Stimulated activated CD4-positive, alpha-beta T cell treated with anti-CD3 and anti-CD28 coated beads, Interleukin-12 subunit alpha, Interleukin-12 subunit beta, amount 100 ng/mL, for 24 hours (primary cell): ENCODE results near the gene MKX.
"Not testable (repeated sequence)": the region's sequence is repeated elsewhere in the genome, so short reads cannot be mapped to it uniquely, and the experiment has no call there.

Experiments
- DNase-seq, 2 experiments: peaks; one replicate each; pipeline ENCODE4 v3.0.0-alpha.2; 2020; ENCODE audit warnings: low read depth in 2 of 2

MKX gene

DNA sequence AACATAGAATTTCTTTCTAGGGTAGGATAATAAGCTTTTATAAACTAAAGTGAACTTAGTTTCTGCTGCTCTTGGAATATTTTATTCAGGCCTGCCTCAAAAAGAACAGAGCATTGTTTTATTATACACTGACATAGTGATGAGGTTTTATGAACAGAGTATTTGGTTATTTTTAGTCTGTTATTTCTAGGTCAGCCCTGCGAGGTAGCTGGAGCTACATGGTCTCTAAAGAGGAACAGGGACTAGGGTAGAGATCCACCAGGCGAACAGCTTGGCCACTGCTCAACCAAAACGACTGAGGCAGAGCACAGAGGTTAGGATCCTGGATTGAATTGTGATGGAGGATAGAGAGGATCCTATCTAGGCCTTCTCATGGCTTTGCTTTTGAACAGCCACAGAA, 53.0 kb downstream of the MKX start:
- no peak for DNase-seq

DNA sequence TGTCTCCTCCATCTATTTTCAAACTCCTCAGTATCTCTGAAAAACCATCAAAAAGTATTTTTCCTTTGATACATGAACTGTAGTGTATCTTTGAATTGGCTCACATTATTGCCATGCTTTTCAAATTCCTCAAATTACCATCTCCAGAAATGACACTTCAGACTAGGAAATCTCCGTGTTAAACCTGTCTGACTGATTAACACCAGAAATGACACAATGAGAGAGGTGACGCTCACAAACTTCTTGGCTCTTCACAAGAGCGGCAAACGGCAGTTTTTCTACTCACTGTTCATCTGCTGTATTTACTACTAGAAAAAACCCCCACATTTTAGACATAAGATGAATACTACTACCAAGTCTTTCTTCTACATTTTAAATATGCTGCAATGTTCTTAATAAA, 56.6 kb downstream of the MKX start:
- DNase-seq = no peak

DNA sequence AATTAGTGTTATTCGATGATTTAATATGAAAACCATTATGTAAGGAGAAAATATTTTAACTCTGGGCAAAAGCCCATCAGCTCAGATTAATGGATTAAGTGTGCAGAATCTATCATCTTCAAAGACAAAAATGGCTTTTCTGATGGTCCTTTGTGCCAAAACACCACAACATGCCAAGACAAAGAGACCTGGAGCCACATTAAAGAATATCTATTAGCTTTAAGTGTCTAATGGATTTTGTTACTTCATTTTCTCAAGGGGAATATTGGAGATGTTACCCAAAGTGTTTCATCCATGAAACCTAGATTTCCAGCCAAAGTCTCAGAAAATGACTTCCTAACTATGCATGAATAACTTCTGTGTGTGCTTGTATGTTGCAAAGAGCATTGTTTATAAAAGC, 57.3 kb downstream of the MKX start:
- no peak for DNase-seq

DNA sequence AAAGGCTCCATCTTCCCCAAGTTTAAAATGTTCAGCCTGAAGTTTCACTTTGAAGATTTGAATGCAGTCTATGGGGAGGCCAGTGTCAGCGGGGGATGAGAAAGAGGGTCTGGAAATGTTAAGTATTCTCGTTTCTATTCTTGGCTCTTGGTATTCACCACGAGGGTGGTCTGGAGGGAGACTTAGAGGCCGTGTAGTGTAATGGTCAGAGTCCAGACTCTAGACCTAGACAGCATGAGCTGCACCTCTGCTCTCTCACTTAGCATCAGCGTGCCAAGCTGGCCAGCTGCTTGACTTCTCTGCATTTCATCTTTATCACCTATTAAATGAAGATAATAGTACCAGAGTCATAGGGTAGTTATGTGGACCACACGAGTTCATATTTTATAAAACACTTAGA, 57.9 kb downstream of the MKX start:
- no peak for DNase-seq

DNA sequence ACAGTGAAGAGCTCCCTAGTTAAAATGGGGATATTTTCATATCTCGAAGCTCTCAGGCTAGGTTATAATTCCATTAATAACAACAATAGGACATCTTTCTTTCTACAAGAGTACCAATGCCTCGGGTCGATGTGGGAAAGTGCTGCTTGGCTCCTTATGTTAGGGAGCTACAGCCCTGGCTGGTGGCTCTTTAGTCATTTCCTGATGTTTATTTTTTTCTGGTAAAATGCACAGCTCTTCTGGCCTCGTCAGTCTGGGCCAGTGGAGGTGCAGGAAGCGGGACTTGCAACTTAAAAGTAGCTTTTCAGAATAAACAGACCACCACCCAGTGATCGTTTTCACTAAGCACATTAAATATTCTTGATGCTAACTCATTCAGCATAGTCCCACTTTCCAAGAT, 58.3 kb downstream of the MKX start:
- DNase-seq = no peak

DNA sequence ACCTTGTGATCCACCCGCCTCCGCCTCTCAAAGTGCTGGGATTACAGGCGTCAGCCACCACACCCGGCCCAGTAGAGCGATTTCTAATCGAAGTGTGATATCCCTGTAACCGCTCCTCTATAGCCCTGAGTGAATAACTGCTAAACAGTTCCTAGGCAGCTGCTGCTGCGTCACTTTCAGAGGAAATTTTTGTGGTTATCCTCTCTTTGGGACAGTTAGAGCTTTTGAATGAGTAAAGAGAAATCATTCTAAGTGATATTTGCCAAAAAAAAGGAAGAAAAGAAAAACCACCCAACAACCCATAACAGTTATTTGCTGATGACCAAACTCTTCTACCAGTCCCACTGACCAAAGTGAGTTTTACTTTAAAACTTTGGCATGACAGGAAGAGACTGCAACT, 59.9 kb downstream of the MKX start:
- no peak for DNase-seq

DNA sequence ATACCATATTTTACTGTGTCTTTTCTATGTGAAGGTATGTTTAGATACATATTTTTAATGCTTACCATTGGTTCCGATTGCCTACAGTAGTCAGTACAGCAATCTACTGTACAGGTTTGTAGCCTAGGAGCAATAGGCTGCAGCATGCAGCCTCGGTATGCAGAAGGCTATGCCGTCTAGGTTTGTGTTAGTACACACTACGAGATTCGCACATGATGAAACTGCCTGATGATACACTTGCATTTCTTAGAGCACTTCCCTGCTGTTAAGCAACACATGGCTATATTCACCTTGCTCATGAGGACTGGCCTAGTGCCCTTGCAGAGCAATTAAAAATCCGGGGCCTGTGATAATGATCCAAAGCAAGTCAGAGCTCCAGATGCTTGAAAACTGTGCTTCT, 62.4 kb downstream of the MKX start:
- DNase-seq = no peak

DNA sequence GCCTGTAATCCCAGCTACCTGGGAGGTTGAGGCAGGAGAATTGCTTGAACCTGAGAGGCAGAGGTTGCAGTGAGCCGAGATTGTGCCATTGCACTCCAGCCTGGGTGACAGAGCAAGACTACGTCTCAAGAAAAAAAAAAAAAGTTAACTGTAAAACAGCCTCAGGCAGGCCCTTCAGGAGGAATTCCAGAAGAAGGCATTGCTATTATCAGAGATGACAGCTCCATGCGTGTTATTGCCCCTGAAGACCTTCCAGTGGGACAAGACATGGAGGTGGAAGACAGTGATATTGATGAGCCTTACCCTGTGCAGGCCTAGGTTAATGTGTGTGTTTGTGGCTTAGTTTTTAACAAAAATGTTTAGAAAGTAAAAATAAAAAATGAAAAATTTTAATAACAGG, 63.8 kb downstream of the MKX start:
- DNase-seq = not testable (repeated sequence)

DNA sequence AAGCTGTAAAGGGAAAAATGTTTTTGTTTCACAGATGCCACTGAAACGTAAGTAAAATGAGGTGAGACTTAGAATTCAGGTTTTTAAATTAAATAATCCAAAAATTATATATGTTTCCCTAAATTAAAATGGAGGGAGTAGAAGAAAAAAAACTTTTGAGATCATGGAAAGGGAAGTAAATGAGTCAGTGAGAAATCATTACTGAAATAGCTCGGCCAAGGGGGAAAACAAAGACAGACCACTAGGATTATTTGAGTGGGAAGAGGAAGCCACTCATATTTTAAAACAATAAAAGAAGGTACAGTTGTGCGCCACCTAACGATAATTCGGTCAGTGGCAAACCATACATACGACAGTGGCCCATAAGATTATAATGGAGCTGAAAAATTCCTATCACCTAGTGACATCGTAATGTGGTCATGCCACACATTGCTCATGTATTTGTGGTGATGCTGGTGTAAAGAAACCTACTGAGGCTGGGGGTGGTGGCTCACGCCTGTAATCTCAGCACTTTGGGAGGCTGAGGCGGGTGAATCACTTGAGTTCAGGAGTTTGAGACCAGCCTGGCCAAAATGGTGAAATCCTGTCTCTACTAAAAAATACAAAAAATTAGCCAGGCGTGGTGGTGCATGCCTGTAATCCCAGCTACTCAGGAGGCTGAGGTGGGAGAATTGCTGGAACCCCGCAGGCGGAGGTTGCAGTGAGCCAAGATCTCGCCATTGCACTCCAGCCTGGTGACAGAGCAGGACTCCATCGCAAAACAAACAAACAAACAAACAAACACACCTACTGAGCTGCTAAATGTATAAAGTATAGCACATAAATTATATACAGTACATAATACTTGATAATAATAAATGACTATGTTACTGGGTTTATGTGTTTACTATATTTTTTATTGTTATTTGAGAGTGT, 64.7 kb downstream of the MKX start:
- no peak for DNase-seq

DNA sequence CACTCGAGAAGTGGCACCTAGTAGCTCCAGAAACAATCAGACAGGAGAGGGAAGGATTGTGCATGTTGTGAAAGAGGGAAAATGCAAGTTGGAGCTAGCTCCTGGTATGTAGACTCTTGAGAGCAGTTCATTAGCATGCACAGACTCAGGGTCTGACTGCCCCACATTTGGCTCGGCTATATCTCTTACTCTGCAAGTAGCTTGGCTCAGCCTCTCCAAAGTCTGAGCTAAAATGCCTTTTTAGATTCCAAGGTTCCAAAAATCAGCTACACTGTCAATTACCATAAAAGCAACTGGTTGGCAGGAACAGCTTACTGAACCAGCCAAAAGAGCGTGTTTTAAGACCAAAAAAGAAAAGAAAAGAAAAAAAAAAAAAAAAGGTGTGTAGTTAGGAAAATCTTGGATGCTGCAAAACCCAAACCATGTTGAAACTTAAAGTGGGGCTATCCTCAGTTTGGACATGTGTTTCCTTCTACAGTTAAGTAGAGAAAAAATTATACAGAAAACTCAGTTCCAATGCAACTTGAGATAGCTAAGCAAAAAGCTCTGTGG, 65.5 kb downstream of the MKX start:
- DNase-seq = no peak

DNA sequence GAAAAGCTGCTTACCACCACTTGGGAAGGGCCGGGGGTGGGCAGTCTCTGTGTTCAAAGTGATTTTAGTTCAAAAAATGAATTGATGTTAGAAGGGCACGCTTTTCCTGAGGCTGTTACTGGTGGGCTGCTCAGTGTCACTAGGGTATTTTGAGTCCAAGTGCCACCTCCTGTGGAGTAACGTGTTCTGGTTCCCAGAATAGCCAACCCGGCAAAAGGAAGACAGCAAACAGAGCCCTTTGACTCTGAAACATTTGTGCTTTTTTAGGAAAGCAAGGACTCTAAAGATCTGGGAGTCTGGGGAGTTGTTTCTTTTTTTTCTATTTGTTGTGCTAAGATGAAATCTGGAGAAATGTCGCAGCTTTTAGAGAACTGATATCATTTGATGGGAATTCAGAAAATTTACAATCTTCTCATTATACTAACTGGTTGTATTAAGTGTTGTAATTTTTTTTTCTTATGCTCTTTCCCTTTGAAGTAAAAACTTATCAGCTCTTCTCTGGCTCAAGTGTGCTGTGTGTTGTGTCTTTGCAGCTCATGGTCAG, 66.2 kb downstream of the MKX start:
- no peak for DNase-seq

DNA sequence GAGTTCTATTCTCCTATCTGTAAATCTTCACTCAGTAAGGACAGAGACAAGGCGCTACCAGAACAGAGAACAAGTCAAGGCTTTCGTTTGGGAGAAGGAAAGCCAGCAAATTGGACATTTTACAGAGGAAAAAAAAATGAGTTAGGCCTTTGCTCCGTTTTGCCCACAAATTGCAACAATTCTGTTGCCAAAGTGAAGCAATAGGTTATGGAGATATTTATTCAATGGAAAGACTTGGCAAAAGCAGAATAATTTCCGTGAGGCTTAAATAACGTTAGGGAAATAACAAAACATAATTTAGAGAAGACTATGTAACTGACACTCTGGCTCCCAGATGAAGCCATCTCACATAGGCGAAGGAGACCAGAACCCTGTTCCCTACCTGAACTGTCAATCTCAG, 67.5 kb downstream of the MKX start:
- DNase-seq = no peak

DNA sequence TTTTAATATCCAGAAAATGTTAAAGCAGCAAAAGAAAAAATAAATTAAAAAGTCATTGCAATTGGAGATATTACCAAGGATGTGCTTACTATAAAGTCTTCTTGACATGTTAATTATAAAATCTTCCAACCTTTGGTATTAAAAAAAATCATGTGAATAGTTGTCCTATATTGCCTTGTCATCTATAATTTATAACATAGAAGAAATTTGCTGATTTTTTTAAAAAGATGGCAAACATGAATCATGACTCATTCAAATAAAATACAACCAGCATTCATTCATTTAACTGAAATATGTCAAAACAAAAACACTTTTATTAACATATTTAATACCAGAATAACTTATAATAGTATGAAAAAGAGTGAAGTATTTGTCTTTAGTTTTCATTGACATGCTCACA, 72.6 kb downstream of the MKX start:
- DNase-seq = no peak

DNA sequence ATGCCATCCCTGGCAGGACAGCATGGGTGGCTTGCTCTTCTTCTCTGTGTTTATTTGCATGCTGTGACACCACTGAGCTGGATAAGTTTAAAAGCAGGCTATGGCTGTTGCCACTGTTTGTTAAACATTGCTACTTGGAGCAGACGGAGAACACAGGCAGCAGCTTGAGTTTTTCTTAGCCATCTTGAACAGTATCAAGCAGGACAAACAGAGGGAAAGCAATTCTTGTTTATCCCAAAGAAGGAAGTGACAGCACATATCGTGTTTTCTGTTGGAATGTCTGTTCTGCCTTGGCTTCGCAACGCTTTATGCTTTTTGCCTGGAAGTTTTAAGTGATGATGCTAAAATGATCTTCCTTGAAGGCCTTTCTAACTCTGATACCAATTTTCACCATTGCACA, 73.8 kb downstream of the MKX start:
- DNase-seq = no peak

DNA sequence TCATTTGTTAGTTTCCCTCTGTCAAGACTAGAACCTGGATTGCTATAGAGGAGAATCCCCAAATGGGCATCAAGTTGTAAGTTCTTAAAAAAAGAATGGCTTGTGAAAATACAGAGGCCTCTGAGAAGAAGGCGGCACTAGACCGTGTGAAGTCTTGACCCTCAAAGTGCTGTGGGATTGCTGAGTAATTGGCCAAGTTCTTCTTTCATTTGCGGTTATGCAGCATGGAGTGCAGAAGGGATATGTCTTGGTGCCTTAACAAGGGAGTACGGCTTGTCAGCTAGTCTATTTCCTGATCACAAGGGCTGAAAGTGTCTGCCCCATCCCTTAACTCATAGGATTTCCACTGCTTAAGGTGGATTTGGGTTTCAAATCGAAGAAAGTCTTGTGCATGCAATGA, 81.2 kb downstream of the MKX start:
- no peak for DNase-seq

DNA sequence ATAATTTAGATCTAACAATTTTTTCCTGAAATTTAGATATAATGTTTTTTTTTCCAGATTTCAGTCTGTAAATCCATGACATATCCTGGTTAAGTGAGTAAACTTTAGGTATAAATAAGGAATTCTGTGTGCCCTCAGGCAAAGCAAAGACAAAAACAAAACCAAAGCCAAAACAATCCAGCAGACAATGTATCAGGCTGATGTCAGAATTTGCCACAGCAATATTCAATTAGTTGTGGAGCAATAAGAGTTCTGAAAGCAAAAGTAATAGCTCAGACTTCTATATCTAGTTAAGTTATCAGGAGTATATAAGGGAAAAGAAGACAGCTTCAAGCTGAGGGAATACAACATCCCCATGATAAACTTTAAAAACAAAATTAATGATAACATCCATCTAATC, 82.0 kb downstream of the MKX start:
- no peak for DNase-seq

DNA sequence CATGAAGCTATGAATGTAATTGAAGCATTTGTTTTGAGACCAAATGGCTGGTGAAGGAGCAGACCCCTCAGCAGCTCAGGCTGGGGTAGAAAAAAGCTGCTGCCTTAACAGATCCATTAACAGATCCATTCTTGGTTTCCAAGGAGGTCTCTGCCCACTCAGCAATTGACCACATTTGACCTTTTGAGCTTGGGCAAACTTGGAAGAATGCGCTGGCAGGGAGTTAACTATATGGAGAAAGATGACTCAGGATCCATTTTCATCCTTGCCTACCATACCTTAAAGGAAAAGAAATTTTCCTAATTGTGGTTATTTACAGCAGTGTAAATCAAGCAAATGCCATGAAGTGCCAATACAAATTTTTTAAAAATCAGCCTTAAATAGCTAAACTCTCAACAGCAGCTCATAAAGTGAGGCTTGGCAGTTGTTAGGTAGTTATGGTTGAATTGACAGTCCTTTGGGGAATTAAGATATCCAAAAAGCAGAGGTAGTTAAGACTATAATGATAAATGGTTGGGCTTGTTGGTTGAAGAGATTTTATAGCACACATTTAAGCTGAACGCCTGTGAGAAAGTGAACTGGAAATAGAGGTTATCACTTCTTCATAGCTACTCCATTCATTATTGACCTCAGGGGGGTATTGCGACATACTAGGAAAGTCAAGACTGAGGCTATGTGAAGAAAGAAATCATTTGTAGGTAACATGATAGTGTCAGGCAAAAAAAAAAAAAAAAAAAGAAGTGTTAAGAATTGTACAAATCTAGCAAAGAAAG, 83.9 kb downstream of the MKX start:
- DNase-seq = no peak

DNA sequence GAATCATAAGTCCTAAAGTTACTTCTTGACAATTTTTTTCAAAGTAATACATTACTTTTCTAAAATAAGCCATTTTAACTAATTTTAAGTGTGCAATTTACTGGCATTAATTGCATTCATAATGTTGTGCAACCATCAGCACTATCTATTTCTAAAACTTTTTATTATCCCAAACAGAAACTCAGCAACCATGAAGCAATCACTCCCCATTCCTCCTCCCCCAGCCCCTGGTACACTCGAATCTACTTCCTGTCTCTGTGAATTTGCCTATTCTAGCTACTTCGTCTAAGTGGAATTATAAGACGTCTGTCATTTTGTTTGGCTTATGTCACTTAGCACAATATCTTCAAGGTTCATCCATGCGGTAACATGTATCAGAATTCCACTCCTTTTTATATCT, 84.9 kb downstream of the MKX start:
- DNase-seq = no peak

DNA sequence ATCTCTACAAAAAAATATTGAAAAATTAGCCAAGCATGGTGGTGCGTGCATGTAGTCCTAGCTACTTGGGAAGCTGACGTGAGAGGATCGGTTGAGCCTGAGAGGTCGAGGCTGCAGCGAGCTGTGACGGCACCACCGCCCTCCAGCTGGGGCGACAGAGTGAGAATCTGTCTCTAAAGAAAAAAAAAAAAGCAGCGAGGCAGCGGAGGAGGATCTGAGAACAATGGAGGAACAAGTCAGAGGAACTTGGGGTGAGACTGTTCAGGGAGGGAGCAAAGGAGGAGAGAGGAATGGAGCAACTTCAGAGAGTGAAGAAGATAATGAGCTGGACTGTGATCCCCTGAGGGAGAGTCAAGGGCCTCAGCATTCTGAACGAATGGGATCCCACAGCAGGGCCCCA, 85.4 kb downstream of the MKX start:
- DNase-seq = no peak

DNA sequence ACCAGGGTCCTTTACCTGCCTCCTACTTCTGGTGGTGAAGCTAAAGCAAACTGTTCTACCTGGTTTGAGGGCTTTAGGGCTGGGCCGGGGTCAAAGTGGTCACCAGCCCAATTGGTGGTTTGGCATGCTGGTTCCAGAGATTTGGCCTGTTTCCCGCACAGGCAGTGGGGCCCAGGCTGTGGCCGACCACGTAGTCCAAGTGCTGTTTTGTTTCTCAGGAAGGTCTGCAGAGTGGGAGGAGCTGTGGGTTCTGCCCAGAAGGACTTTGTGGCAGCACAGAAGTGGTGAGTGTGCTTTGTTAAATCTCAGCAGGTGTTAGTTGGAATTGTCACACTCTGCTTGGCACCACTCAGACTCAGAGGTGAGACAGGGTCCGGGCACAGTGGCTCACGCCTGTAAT, 85.8 kb downstream of the MKX start:
- DNase-seq = no peak

DNA sequence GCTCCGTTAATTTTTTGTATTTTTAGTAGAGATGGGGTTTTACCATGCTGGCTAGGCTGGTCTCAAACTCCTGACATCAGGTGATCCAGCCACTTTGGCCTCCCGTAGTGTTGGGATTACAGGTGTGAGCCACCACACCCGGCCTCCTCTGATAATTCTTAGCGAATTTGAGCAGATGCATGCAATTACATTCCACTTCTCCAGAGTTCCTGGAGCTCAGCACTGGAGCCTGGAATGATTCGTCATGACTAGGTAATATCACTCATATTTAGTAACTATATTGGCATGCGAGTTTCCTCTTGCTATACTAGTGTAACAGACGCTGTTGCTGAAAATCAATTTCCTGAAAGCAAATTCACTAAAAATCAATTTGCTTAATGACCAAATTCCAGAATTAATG, 86.8 kb downstream of the MKX start:
- no peak for DNase-seq

DNA sequence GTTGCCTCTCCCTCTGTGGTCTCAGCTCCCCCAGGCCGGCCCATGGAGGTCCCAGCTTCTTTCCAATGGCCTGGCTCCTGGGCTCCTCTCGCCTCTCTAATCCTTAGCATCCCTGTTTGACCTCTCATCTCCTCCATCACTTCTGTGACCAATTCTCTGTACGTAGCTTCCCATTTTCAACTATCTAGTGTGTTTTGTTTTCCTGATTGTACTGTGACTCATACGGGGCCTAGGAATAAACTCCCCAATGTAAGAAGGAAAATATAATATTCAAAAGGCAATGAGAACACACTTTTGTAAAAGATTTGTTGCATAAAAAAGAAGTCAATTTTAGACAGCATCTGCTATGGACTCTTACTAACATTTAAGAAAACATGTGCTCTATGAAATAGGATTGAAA, 90.3 kb downstream of the MKX start:
- DNase-seq = no peak

DNA sequence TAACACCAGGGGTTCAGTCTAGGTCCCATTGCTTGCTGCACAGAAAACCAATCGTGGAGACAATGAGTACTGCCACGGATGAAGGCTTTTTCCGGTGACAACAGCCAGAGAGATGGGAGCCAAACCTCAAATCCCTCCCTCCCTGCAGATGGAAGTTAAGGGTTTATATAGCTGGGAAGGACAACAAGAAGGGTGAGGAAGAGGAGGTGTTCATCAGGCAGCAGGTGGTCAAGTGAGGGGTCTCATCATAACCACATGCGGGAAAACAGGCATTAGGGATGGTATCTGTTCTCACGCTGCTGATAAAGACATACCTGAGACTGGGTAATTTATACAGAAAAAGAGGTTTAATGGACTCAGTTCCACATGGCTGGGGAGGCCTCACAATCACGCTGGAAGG, 91.3 kb downstream of the MKX start:
- no peak for DNase-seq
